GM12801 (cell line): ENCODE measurements around the gene ACP1.

ENCODE experiments used
- CTCF ChIP-seq: IDR thresholded peaks from one replicate; pipeline ENCODE4 v1.5.1; 2011; ENCODE audit warnings: control low read depth; ENCODE audit not compliant: insufficient read length; ENCODE audit errors: extremely low read depth

ACP1 gene

GRCh38 chr2:264493-265468 is at the start of gene ACP1:
TSS of gene ACP1 (plus strand) at chr2:264947. CDS start at chr2:264965, 18 bp downstream.
- no peak for TF ChIP-seq CTCF

DNA sequence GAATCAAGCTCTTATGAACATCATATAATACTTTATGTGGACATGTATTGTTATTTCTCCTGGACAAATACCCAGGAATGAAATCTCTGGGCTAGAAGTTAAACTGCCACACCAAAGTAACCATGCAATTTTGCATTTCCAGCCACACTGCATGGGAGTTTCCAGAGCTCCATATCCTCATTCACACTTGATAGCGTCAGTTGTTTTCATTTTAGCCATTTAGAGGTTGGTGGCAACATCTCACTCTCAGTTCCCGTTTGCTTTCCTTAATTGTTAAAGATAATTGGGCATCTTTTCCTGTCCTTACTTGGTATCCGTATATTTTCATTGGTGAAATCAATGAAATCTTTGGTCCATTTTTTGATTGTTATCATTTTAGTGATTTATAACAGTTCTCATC is 48.7 kb upstream of the ACP1 start:
- no peak for TF ChIP-seq CTCF

DNA sequence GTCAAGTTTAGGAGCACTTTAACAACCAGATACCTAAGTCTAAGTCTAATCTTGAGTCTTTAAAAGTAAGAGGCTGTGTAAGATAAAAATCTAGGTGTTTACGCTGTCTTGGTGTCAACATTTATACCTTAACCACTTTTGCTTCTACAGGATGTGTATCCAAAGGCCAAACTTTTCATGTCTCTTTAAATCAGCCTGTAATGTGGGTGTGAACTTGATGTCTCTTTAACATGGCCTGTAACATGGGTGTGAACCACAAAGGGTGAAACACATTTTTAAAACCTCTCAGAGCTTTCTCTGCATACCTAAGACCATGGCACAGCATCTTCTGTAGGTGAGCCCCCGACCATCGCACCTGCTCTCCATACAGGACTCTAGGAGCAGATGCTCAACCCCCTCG is 41.3 kb upstream of the ACP1 start:
- no peak for TF ChIP-seq CTCF

- TF ChIP-seq CTCF: no peak
Observed at GRCh38 chr2:223971-224760, 40.6 kb upstream of the ACP1 start.

DNA sequence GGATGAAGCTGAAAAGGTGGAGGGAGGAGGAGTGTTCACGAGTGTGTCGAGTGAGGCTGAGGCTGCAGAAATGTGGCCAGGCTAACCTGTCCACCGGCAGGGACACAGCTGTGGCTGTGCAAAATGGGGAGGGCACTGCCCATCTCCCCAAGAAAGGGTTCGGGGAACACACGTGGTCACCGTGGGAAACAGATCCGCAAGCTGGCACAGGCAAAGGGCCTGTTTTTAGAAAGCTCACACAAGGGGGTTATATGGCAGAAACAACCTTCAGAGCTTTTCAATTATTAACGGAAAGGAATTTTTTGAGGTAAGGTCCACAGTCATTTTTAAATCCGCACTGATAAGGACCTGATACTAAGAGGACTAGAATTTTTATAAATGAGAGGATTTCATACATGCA is 36.6 kb upstream of the ACP1 start:
- no peak for TF ChIP-seq CTCF

GRCh38 chr2:228518-229278 is 36.0 kb upstream of the ACP1 start:
- TF ChIP-seq CTCF: no peak
